IPS-NIHi11 (cell line): ENCODE results near the gene RGS7.
A peak's percentile ranks its signal among the peaks of the same experiment; 100 is the strongest.
"Not testable (repeated sequence)": the region's sequence is repeated elsewhere in the genome, so short reads cannot be mapped to it uniquely, and the experiment has no call there.

ENCODE experiments used
- DNase-seq: peaks from one replicate; pipeline ENCODE4 v3.0.0; 2012; ENCODE audit warnings: mixed read lengths, low spot score

The RGS7 gene

DNA sequence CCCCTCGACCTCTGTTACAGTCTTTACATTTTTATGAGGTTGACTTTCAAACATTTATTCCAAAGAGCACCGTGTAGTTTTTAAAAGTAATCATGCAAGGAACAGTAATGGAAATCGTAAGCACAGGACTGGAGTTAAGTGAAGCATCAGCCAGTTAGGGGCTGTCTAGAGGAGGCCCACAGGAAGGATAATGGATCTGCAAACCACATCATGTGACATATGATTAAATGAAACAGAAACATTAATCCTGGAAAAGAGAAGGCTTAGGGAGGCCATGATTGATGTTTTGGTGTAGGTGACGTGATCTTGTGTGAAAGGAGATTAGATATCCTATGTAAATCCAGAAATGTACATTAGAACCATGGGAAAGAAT lies 25.0 kb downstream of the RGS7 start:
- DNase-seq = no peak

DNA sequence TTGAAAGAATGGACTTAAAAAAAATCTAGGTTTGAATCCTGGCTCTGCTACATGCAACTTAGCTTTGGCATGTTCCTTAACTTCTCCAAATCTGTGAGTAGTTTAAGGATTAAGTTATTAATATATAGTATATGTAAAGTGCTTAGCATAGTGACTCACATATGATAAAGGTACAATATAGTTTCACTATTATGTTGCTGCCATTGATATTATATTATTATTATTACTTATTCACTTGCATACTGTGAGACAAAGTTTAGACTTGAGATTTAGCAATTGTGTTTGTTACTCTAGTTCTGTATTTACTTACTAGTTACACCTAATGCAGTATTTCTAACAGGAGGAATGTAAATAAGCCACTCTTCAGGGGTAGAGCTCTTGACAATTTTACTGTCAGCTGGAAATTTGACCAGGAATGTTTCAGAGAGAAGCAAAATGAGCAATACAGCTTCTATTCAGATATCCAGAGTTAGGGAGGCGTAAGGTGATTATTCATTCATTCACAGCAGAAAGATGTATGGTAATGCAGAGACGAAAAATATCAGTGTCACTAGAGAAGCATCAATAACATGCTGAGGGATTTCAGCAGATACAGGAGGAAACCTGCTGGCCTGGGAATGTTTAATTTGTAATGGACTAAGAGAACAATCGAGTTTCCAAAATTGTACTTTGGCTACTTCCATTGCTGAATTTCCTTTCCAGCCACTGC lies 25.5 kb downstream of the RGS7 start:
- no peak for DNase-seq

GRCh38 chr1:241330619-241331327 lies 26.2 kb downstream of the RGS7 start:
- DNase-seq = no peak

DNA sequence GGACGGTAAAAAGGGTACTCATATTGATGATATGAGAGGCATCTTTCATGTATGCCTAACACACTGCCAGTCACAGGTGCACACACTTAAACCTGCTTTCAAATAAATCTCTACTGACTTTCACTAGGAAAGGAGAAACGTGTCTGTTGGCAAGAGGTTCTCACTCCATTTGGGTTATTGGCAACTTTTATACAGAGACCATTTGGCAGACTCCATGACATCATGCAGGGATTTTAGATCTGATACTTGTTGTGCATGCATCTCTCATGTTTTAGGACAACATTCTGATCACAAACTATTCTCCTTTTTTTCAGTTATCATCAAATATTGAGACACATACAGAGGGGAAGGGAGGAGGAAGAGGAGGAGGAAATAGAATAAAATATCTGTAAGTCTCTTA lies 31.5 kb downstream of the RGS7 start:
- DNase-seq = no peak

GRCh38 chr1:241323514-241324195 lies 33.4 kb downstream of the RGS7 start:
- DNase-seq = peak; percentile 71

GRCh38 chr1:241317676-241318075 lies 39.3 kb downstream of the RGS7 start:
- DNase-seq = no peak

GRCh38 chr1:241316372-241316771 lies 40.6 kb downstream of the RGS7 start:
- no peak for DNase-seq

GRCh38 chr1:241311056-241311746 lies 45.8 kb downstream of the RGS7 start:
- DNase-seq = no peak

DNA sequence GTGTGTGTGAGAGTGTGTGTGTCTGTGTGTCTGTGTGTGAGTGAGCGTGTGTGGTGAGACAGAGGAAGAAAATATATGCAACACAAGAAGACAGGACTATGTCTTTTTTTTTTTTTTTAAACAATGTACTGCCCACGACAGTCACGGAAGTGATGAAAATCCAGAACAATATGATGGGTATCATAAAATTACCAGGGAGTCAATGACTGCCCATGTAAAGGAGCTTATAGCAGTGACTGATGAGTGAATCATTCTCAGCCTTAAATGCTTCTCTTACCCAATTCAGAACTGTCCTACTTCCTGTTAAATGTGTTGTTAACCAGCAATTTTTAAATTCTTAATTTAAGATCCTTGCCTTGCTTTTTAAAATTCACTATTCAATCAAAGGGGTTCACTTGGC lies 46.6 kb downstream of the RGS7 start:
- DNase-seq = no peak

DNA sequence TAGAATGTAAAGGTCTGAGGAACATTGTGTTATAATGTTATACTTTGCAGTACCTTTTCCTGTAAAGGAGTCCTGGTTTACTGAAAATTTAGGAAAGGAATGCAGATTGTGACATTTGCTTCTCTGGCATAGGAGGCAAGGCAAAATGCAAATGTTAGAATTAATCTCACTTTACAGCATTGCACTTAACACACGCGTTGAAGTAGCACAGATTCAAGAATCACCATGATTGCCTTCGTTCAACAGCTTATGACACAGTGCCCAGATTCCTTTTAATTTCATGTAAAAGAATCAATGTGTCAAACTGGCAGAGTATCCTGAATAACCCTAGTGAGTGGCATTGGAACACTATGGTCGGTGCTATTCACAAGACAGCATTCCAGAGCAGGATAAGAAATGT lies 47.4 kb downstream of the RGS7 start:
- no peak for DNase-seq

GRCh38 chr1:241308471-241308870 lies 48.5 kb downstream of the RGS7 start:
- no peak for DNase-seq

- DNase-seq = no peak
Observed at GRCh38 chr1:241308011-241308410, 49.0 kb downstream of the RGS7 start.

DNA sequence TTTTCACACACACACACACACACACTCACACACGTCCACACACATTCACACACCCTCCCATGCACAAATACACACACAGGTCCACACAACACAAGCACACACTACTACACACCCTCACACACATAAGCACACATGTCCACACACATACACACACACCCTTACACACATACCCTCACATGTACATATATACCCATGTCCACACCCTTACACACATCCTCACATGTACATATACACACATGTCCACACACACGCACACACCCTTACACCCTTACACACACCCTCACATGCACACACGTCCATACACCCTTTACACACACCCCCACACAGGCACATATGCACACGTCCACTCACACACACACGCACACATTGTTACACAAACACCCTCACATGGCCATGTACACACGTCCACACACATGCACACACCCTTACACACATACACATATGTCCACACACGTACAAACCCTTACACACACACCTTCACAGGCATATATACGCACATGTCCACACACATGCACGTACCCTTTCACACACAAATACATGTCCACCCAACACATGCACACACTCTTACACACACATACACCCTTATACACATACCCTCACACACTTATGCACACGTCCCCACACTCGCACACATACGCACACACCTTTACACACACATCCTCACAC lies 50.7 kb downstream of the RGS7 start:
- DNase-seq = no peak

DNA sequence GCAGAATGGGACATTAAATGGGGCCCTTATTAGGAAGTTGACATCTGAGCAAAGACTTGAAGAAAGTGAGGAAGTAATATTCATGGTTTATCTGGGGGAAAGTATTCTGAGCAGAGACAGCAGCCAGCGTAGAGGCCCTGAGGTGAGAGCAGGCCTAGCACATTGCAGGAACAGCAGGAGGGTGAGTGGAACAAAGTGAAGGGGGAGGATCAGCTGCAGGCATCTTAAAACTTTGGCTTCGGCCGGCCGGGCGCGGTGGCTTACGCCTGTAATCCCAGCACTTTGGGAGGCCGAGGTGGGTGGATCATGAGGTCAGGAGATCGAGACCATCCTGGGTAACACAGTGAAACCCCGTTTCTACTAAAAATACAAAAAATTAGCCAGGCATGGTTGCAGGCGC lies 55.0 kb downstream of the RGS7 start:
- DNase-seq = peak; percentile 34

DNA sequence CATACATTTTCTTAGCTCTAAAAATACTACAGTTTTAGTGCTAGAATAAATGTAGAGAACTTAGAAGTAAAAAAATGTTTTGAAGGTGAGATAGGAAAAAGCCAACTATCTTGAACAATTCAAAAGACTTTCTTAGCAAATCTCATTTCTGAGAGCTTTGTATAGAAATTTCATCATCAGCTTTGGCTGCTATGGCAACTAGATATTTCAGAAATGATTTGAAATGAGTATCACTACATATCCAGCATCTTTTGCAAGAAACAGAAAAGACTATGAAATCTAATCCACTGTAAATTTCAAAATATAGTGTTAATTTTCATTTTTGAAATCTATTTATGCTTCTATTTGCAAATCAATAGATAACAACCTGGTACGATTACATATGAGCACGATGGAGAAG lies 57.7 kb downstream of the RGS7 start:
- DNase-seq = no peak

- no peak for DNase-seq
Observed at GRCh38 chr1:241292973-241293372, 64.0 kb downstream of the RGS7 start.

DNA sequence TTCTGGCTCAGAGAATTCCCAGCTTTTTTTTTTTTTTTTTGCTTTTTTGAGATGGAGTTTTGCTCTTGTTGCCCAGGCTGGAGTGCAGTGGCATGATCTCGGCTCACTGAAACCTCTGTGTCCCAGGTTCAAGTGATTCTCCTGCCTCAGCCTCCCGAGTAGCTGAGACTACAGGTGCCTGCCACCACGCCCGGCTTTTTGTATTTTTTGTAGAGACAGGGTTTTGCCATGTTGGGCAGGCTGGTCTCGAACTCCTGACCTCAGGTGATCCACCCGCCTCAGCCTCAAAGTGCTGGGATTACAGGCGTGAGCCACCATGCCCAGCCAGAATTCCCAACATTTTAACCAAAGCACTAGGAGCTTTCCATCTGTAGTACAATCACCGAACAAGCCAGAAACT lies 65.5 kb downstream of the RGS7 start:
- DNase-seq = not testable (repeated sequence)

DNA sequence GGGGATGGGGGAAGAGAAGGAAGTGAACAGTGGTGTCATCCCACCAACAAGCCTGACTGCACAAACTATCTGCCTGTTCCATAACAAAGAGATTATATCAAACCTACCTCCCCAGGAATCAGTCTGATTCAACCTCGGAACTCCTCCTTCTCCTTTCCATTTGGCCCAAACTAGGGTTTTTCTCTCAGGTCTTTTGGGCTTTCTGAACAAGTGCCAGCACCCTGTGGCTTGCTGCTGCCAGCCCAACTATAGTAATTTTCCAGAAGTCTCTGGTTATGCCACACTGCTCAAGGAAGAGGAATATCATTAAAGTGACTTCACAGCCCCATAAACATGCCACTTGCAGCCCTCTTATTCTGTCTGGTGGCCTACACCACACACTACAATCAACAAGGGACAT lies 70.5 kb downstream of the RGS7 start:
- no peak for DNase-seq

DNA sequence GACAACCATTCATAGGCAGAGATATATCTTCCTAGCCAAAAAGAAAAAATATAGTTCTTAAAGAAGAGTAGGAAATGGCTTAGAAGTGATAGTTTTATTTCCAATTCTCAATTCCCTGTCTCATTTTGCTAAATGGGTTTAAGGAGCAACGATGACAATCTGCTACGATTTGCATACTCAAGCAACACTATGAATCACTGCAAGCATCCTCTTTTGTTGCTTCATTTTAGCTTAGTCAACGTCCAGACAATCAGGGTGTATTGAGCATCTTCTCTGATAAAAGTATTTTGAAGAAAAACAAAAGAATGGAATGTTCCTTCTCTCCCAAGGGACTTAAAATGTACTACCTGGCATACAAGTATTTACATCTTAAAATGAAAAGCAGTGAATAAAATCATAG lies 80.6 kb downstream of the RGS7 start:
- no peak for DNase-seq

GRCh38 chr1:241275981-241276380 lies 81.0 kb downstream of the RGS7 start:
- DNase-seq = no peak

DNA sequence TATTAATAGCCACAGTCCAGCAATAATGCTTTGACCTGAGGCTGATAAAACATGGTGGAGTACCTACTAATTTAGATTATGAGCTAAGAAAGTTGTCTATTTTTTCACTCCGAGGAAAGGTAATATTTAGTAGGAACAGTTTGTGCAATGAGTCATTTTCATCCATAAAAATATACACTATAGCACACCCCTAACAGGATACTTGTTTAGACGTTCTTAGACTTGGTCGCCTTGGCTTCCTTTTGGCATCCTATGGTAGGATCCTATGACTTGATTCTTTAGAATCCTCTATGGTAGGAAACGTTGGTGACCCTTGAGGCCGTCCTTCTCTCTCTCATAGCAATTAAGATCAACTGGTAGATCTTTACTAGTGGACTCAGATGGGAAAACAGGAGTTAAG lies 81.8 kb downstream of the RGS7 start:
- no peak for DNase-seq

- DNase-seq = no peak
Observed at GRCh38 chr1:241274693-241275092, 82.3 kb downstream of the RGS7 start.
